K562 (cell line): ENCODE measurements around the gene TKTL1. TPM values are rescaled to one million over a fixed set of nuclear protein-coding genes. Genes with fewer than 3 reads are reported as not detected.

Source experiments
- ATAC-seq: fragments of 200-7000 bp; cut with Tn5 transposase; 3 replicates; pipeline ENCODE4 v1.9.1; 2020; ENCODE audit warnings: moderate library complexity
- BruUV-seq: library from RNA; stranded (reverse); fragments of 400-500 nt; replicated peaks from 2 replicates; lab custom pipeline; 2021; lab: Mats Ljungman, UMichigan
- CTCF ChIA-PET: fragments of 300-600 bp; formaldehyde crosslinking; extraction: SDS; loops from one replicate; lab custom pipeline; 2021; ENCODE audit warnings: low intra/inter-chr PET ratio; lab: Yijun Ruan, JAX
- POLR2A ChIA-PET: fragments of 300-600, 350-650 bp; sonication (Branson Sonifier 250); formaldehyde crosslinking; extraction: SDS; loops from one replicate; lab custom pipeline; 2021; ENCODE audit warnings: antibody characterized with exemption, inconsistent platforms; lab: Yijun Ruan, JAX
- DNase-seq, 4 experiments: peaks; one replicate each; pipeline versions ENCODE4 v3.0.0 to v3.0.0-alpha.2; 2011 to 2018; ENCODE audit warnings: low spot score in 3 of 4, mixed read lengths in 3 of 4; ENCODE audit errors: extremely low read depth in 1 of 4
- FAIRE-seq: peaks from 2 replicates; lab custom pipeline; 2011; peaks lifted over from hg19 to GRCh38; lab: Jason Lieb, UNC
- H2AFZ ChIP-seq: 2 replicates; pipeline ENCODE4 v1.6.0; 2011; ENCODE audit warnings: low read depth, low read length, control low read depth, inconsistent platforms
- H3K27ac ChIP-seq: fragments of 200-600 bp; 3 replicates; pipeline ENCODE4 v1.8.0; 2011; ENCODE audit warnings: low read depth, mild to moderate bottlenecking, control low read depth, inconsistent platforms, low read length, moderate library complexity, mixed read lengths; ENCODE audit errors: extremely low read depth
- H3K27me3 ChIP-seq, 2 experiments: fragments of 300-600 bp in 1 of 2; 2 replicates in 1 of 2; 3 replicates in 1 of 2; pipeline versions ENCODE4 v1.6.0 to v1.8.0; 2011; ENCODE audit warnings: inconsistent platforms in 2 of 2, low read length in 2 of 2, mild to moderate bottlenecking in 1 of 2, mixed read lengths in 1 of 2, moderate library complexity in 1 of 2; ENCODE audit not compliant: control insufficient read depth in 2 of 2, insufficient read depth in 2 of 2
- H3K36me3 ChIP-seq: fragments of 300-600 bp; 3 replicates; pipeline ENCODE4 v1.8.0; 2011; ENCODE audit warnings: mild to moderate bottlenecking, low read length, inconsistent platforms; ENCODE audit not compliant: control insufficient read depth, insufficient read depth
- H3K4me1 ChIP-seq, 2 experiments: fragments of 200-600 bp in 1 of 2; replicated peaks in 1 of 2; 2 replicates in 1 of 2; 3 replicates in 1 of 2; pipeline versions ENCODE4 v1.5.1 to v1.8.0; 2011; ENCODE audit warnings: inconsistent platforms in 2 of 2, low read length in 2 of 2, mild to moderate bottlenecking in 1 of 2, mixed read lengths in 1 of 2, moderate library complexity in 1 of 2; ENCODE audit not compliant: control insufficient read depth in 2 of 2, insufficient read depth in 2 of 2
- H3K4me2 ChIP-seq: 2 replicates; pipeline ENCODE4 v1.6.1; 2011; ENCODE audit warnings: low read length, control low read depth, inconsistent platforms, mixed read lengths; ENCODE audit not compliant: insufficient read depth
- H3K4me3 ChIP-seq: fragments of 200-600 bp; sonication (generic), shearing (Covaris generic); 2 replicates; pipeline ENCODE4 v1.5.1; 2016; ENCODE audit warnings: control low read depth, inconsistent platforms
- H3K79me2 ChIP-seq: fragments of 200-600 bp; 3 replicates; pipeline ENCODE4 v1.8.0; 2011; ENCODE audit warnings: low read length, inconsistent platforms; ENCODE audit not compliant: control insufficient read depth, insufficient read depth
- H3K9ac ChIP-seq, 2 experiments: 2 replicates each; pipeline versions ENCODE4 v1.6.0 to v1.6.1; 2011; ENCODE audit warnings: low read depth in 2 of 2, low read length in 2 of 2, control low read depth in 1 of 2, inconsistent platforms in 1 of 2, mild to moderate bottlenecking in 1 of 2, mixed read lengths in 1 of 2; ENCODE audit not compliant: insufficient read depth in 1 of 2
- H3K9me1 ChIP-seq: one replicate; pipeline ENCODE4 v1.6.0; 2011; ENCODE audit warnings: inconsistent platforms, mild to moderate bottlenecking, low read length, moderate library complexity; ENCODE audit not compliant: control insufficient read depth, insufficient read depth
- H3K9me3 ChIP-seq: replicated peaks from 2 replicates; pipeline ENCODE4 v1.5.1; 2011; ENCODE audit warnings: low read depth, low read length, inconsistent platforms; ENCODE audit not compliant: control insufficient read depth, insufficient read depth
- H4K20me1 ChIP-seq: replicated peaks from 2 replicates; pipeline ENCODE4 v1.6.1; 2011; ENCODE audit warnings: low read length, inconsistent platforms, mixed read lengths; ENCODE audit not compliant: control insufficient read depth, insufficient read depth
- EP300 ChIP-seq: IDR thresholded peaks from 2 replicates; pipeline ENCODE4 v1.6.1; 2012; ENCODE audit warnings: low read length, improper control_type of control experiment
- EWSR1 ChIP-seq: fragments of 450-650 bp; IDR thresholded peaks from 2 replicates; pipeline ENCODE4 v1.6.1; 2018; ENCODE audit warnings: borderline replicate concordance, mild to moderate bottlenecking, low read depth, moderate library complexity; ENCODE audit not compliant: partially characterized antibody
- RBFOX2 ChIP-seq: fragments of 200-400 bp; formaldehyde crosslinking; IDR thresholded peaks from 2 replicates; pipeline ENCODE4 v1.6.1; 2017; ENCODE audit warnings: low read depth, mild to moderate bottlenecking, low read length, moderate library complexity
- WGBS: fragments of 100-300 bp; shearing (Covaris generic); methylation state at CpG from one replicate; pipeline ENCODE4 v1.1.6; 2016; ENCODE audit warnings: low coverage, mixed read lengths; ENCODE audit not compliant: insufficient coverage; ENCODE audit errors: missing lambda C conversion rate; 5-methylcytosine and 5-hydroxymethylcytosine counted together
- in situ Hi-C: fragments of 300-500 bp; cut with MboI; formaldehyde crosslinking; loops from 4 replicates; pipeline ENCODE4 v1.15.0; 2018; ENCODE audit warnings: inconsistent platforms, mixed read lengths
- intact Hi-C: fragments of 100-400 bp; cut with micrococcal nuclease; formaldehyde crosslinking; loops from 2 replicates; pipeline ENCODE4 v1.14.2; 2022
- polyA plus RNA-seq, 8 experiments: library from polyadenylated mRNA; depleted of rRNA in 4 of 8; stranded (reverse) in 5 of 8; unstranded in 3 of 8; fragments of >200 nt; fragmentation: Nextera tagmentation in 2 of 8; fragmentation: Illumina TruSeq in 1 of 8; extraction: Ambion mirVana in 2 of 8; extraction: Trizol in 1 of 8; gene quantifications; 2 replicates each; pipeline versions ENCODE4 v1.2.1 to v1.2.3, GENCODE V29; 2011 to 2014; ENCODE audit warnings: inconsistent platforms in 1 of 8, missing spikeins in 1 of 8
- total RNA-seq, 7 experiments: library from RNA; depleted of rRNA in 6 of 7; stranded (reverse); fragments of >200 nt in 6 of 7; fragmentation: Illumina TruSeq in 2 of 7; extraction: Trizol in 2 of 7; gene quantifications; 2 replicates each; pipeline versions ENCODE4 v1.2.1 to v1.2.3, GENCODE V29; 2011 to 2021; ENCODE audit warnings: low replicate concordance in 1 of 7
- TF ChIP-seq, protein P1 (sequence below): sonication (generic); formaldehyde crosslinking; IDR thresholded peaks from 2 replicates; pipeline ENCODE4 v1.4.0; 2020; ENCODE audit warnings: mild to moderate bottlenecking, missing genetic modification reagents

Gene TKTL1
- total and polyA plus RNA-seq, 9 of the 15 experiments (the other 6 are each of a cell fraction or from before 2014, with no cell fraction given): 0.18 to 0.71 (median 0.38) TPM

DNA sequence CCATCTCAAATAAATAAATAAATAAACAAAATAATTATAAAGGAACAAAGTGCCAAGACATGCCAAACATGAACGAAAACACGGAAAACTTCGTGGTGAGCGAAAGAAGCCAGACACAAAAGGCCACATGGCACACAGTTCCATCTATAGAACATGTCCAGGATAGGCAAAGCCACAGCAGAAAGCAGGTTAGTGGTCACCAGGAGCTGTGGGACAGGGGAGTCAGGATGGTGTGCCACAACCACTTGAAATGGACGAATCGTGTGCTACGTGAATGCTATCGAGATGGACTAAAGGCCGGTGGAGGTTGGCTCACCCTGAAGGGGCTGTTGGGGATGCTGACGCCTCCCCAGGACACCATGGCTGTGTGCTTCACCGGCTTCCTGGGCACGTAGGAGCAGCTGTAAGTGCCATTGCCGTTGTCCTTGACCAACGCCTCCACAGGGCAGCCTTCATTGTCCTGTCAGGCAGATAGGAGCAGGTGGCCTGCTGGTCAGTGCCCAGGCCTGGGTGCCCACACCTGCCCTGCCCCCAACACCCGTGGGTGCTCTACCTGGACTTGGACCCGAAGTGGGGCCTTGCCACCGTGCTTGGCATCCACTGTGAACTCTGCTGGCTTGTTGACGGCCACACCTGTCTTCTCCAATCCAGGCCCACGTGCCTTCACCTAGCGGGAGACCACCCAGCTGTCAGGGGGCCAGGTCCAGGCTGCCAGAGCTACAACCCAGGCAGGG, 68.3 kb downstream of the TKTL1 start:
- TF ChIP-seq, protein P1, sequence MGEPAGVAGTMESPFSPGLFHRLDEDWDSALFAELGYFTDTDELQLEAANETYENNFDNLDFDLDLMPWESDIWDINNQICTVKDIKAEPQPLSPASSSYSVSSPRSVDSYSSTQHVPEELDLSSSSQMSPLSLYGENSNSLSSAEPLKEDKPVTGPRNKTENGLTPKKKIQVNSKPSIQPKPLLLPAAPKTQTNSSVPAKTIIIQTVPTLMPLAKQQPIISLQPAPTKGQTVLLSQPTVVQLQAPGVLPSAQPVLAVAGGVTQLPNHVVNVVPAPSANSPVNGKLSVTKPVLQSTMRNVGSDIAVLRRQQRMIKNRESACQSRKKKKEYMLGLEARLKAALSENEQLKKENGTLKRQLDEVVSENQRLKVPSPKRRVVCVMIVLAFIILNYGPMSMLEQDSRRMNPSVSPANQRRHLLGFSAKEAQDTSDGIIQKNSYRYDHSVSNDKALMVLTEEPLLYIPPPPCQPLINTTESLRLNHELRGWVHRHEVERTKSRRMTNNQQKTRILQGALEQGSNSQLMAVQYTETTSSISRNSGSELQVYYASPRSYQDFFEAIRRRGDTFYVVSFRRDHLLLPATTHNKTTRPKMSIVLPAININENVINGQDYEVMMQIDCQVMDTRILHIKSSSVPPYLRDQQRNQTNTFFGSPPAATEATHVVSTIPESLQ (CRISPR knock-in tag): no peak
- no peak for TF ChIP-seq EWSR1
- peak; percentile 32; the same call in 1 of the 2 replicates for TF ChIP-seq RBFOX2
- no peak for TF ChIP-seq EP300
- peaks cover 91% of the 10 kb centered on the region; the same call in 2 of the 3 replicates for H3K36me3 ChIP-seq
- in situ Hi-C loops: no loop called here
- H2AFZ ChIP-seq: no peak overlapping the region
- H3K9me1 ChIP-seq: no peaks in the 10 kb centered on the region
- H3K4me2 ChIP-seq: no peak overlapping the region
- POLR2A ChIA-PET: interaction anchor here (0.5 to 1.0 kb wide), 2 partner anchors 99 to 168 kb away, joined by 3 to 5 read pairs; no protein-coding TSS in a partner anchor
- H3K27me3 ChIP-seq: no peaks in the 10 kb centered on the region
- no peaks in the 10 kb centered on the region for H3K9me3 ChIP-seq
- no peaks in the 10 kb centered on the region; the same call in 1 of the 2 replicates for H4K20me1 ChIP-seq
- DNase-seq: no peak
- BruUV-seq: no TSS peak
- H3K27ac ChIP-seq: no peak overlapping the region
- no peak overlapping the region for H3K9ac ChIP-seq
- over 99% methylated on average over 19 of the region's 20 CpGs for WGBS
- no peak overlapping the region for H3K4me3 ChIP-seq
- no peak for ATAC-seq
- H3K4me1 ChIP-seq: peaks cover 7 to 40% of the 10 kb centered on the region in 2 experiments
- no peak for FAIRE-seq
- intact Hi-C loops: no loop called here
- CTCF ChIA-PET: no interaction called here
- peaks cover 39% of the 10 kb centered on the region for H3K79me2 ChIP-seq
